K562 (cell line): ENCODE measurements around the gene ADORA2A.

Experiments used
- ERF ChIP-seq: fragments of 450-650 bp; formaldehyde crosslinking; IDR thresholded peaks from 2 replicates; pipeline ENCODE4 v1.4.0; 2020; ENCODE audit warnings: mild to moderate bottlenecking, mixed read lengths
- EZH2 ChIP-seq: IDR thresholded peaks from 2 replicates; pipeline ENCODE4 v1.6.1; 2012; ENCODE audit warnings: low read depth, mild to moderate bottlenecking, inconsistent platforms, low read length, borderline replicate concordance
- HOXB6 ChIP-seq: fragments of 250-450 bp; sonication (Bioruptor Pico); IDR thresholded peaks from 2 replicates; pipeline ENCODE4 v1.5.1; 2022; ENCODE audit warnings: mild to moderate bottlenecking, borderline replicate concordance
- KLF10 ChIP-seq: fragments of 250-450 bp; sonication (Bioruptor Pico); IDR thresholded peaks from 2 replicates; pipeline ENCODE4 v1.6.1; 2021; ENCODE audit warnings: matching md5 sums
- NFXL1 ChIP-seq: fragments of 450-650 bp; formaldehyde crosslinking; IDR thresholded peaks from 2 replicates; pipeline ENCODE4 v1.4.0; 2021; ENCODE audit warnings: mild to moderate bottlenecking
- POLR2AphosphoS5 ChIP-seq: IDR thresholded peaks from 2 replicates; pipeline ENCODE4 v1.6.1; 2011; ENCODE audit warnings: mild to moderate bottlenecking, low read depth, low read length, moderate library complexity; ENCODE audit not compliant: control insufficient read depth, insufficient read depth
- RBFOX2 ChIP-seq: fragments of 200-400 bp; formaldehyde crosslinking; IDR thresholded peaks from 2 replicates; pipeline ENCODE4 v1.6.1; 2017; ENCODE audit warnings: low read depth, mild to moderate bottlenecking, low read length, moderate library complexity
- ZNF274 ChIP-seq: IDR thresholded peaks from 2 replicates; pipeline ENCODE4 v1.6.1; 2011; ENCODE audit warnings: low read depth, mild to moderate bottlenecking, low read length, moderate library complexity, borderline replicate concordance
- TF ChIP-seq, protein P1 (sequence below), 3 experiments: fragments of 200-800 bp in 1 of 3; fragments of 250-450 bp in 1 of 3; fragments of 450-650 bp in 1 of 3; sonication (Bioruptor Pico) in 1 of 3; sonication (Bioruptor generic) in 1 of 3; formaldehyde crosslinking in 1 of 3; IDR thresholded peaks; 2 replicates each; pipeline versions ENCODE4 v1.6.1 to v1.8.0; 2016 to 2022; ENCODE audit warnings: mild to moderate bottlenecking in 2 of 3, missing genetic modification characterization in 2 of 3, missing compliant biosample characterization in 1 of 3, moderate library complexity in 1 of 3
- TF ChIP-seq, protein P2 (sequence below): fragments of 250-450 bp; sonication (Bioruptor Pico); IDR thresholded peaks from 2 replicates; pipeline ENCODE4 v1.8.0; 2021; ENCODE audit warnings: moderate library complexity, mild to moderate bottlenecking, inconsistent platforms
- TF ChIP-seq, protein P3 (sequence below): fragments of 250-450 bp; sonication (Bioruptor Pico); IDR thresholded peaks from 2 replicates; pipeline ENCODE4 v1.5.0; 2022; ENCODE audit warnings: mild to moderate bottlenecking

DNA sequence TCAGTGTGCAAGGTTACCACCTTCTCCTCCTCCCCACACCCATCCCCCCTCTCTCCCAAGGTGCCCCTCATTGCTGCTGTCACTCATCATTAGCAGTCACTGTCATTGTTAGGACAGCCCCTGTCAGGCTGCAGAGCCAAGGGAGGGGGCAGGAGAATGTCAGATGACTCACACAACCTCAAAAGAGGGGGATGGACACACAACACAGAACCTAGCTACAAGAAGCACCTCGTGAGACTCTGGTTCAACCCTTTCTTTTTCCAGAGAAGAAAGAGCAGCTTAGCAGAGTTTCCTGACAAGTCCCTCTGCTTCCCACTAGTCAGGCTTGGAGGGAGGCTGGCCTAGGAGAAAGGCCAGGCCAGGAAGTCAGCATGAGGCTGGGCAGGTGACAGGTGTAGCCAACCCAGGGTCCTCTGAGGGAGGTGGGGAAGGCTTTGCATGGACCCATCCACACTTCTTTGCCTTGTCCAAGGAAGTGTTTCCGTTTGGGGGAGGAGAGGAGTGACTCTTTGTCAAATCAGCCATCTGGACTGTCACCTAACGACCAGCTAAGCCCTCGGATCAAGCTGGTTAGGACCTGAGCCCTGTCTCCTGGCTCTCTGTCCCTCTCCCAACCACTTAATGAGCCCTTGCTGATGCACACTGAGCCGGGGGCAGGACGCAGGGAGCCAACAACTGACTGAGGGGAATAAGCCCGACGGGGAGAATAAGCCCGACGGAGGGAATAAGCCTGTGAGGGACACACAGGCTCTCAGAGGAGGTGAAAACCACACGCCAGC lies 18.3 kb downstream of the ADORA2A start:
- TF ChIP-seq EZH2 (no peak), HOXB6 (CRISPR knock-in tag) (no peak), RBFOX2 (no peak), ERF (CRISPR knock-in tag) (no peak), KLF10 (no peak), NFXL1 (no peak), ZNF274 (no peak), POLR2AphosphoS5 (no peak)
- TF ChIP-seq, protein P1, sequence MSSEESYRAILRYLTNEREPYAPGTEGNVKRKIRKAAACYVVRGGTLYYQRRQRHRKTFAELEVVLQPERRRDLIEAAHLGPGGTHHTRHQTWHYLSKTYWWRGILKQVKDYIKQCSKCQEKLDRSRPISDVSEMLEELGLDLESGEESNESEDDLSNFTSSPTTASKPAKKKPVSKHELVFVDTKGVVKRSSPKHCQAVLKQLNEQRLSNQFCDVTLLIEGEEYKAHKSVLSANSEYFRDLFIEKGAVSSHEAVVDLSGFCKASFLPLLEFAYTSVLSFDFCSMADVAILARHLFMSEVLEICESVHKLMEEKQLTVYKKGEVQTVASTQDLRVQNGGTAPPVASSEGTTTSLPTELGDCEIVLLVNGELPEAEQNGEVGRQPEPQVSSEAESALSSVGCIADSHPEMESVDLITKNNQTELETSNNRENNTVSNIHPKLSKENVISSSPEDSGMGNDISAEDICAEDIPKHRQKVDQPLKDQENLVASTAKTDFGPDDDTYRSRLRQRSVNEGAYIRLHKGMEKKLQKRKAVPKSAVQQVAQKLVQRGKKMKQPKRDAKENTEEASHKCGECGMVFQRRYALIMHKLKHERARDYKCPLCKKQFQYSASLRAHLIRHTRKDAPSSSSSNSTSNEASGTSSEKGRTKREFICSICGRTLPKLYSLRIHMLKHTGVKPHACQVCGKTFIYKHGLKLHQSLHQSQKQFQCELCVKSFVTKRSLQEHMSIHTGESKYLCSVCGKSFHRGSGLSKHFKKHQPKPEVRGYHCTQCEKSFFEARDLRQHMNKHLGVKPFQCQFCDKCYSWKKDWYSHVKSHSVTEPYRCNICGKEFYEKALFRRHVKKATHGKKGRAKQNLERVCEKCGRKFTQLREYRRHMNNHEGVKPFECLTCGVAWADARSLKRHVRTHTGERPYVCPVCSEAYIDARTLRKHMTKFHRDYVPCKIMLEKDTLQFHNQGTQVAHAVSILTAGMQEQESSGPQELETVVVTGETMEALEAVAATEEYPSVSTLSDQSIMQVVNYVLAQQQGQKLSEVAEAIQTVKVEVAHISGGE (CRISPR knock-in tag; IDR thresholded peaks at IDR 0.05), result no peak; a peak in 1 of 6 replicates
- TF ChIP-seq, protein P2, sequence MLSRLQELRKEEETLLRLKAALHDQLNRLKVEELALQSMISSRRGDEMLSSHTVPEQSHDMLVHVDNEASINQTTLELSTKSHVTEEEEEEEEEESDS (CRISPR knock-in tag), result no peak
- TF ChIP-seq, protein P3, sequence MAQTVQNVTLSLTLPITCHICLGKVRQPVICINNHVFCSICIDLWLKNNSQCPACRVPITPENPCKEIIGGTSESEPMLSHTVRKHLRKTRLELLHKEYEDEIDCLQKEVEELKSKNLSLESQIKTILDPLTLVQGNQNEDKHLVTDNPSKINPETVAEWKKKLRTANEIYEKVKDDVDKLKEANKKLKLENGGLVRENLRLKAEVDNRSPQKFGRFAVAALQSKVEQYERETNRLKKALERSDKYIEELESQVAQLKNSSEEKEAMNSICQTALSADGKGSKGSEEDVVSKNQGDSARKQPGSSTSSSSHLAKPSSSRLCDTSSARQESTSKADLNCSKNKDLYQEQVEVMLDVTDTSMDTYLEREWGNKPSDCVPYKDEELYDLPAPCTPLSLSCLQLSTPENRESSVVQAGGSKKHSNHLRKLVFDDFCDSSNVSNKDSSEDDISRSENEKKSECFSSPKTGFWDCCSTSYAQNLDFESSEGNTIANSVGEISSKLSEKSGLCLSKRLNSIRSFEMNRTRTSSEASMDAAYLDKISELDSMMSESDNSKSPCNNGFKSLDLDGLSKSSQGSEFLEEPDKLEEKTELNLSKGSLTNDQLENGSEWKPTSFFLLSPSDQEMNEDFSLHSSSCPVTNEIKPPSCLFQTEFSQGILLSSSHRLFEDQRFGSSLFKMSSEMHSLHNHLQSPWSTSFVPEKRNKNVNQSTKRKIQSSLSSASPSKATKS (CRISPR knock-in tag), result no peak
